Choroid plexus epithelial cell (primary cell): Measurements from ENCODE around the gene GNPTAB.
"Not testable (repeated sequence)": the region's sequence is repeated elsewhere in the genome, so short reads cannot be mapped to it uniquely, and the experiment has no call there.

Experiments
- DNase-seq: peaks from one replicate; pipeline ENCODE4 v3.0.0-alpha.2; 2010; ENCODE audit warnings: low read depth
- H3K4me3 ChIP-seq: 2 replicates; pipeline ENCODE4 v1.5.1; 2011; ENCODE audit warnings: low read depth, mild to moderate bottlenecking, control low read depth, low read length, moderate library complexity
- CTCF ChIP-seq: conservative IDR thresholded peaks from 2 replicates; pipeline ENCODE4 v1.5.1; 2011; ENCODE audit warnings: low read depth, mild to moderate bottlenecking, control low read depth, inconsistent platforms, low read length, moderate library complexity

Gene GNPTAB

GRCh38 chr12:101870925-101871324 lies 40.2 kb upstream of the GNPTAB start:
- no peak for DNase-seq
- no peak overlapping the region for H3K4me3 ChIP-seq
- TF ChIP-seq CTCF = no peak

GRCh38 chr12:101867619-101868018 lies 36.9 kb upstream of the GNPTAB start:
- H3K4me3 ChIP-seq, DNase-seq: not testable (repeated sequence)

GRCh38 chr12:101866615-101867373 lies 36.0 kb upstream of the GNPTAB start:
- no peak overlapping the region for H3K4me3 ChIP-seq
- no peak for TF ChIP-seq CTCF
- no peak for DNase-seq

GRCh38 chr12:101863981-101864380 lies 33.2 kb upstream of the GNPTAB start:
- no peak overlapping the region for H3K4me3 ChIP-seq
- TF ChIP-seq CTCF = no peak
- DNase-seq = no peak

GRCh38 chr12:101862245-101862644 lies 31.5 kb upstream of the GNPTAB start:
- peak; percentile 39 for DNase-seq

GRCh38 chr12:101861688-101862087 lies 30.9 kb upstream of the GNPTAB start:
- not testable (repeated sequence) for DNase-seq

More at GRCh38 chr12:101862245-101862644, 31.5 kb upstream of the GNPTAB start:
- no peak for TF ChIP-seq CTCF
- no peak overlapping the region for H3K4me3 ChIP-seq

GRCh38 chr12:101859664-101860607 lies 29.2 kb upstream of the GNPTAB start:
- peak; percentile 83 for DNase-seq
- TF ChIP-seq CTCF = no peak
- H3K4me3 ChIP-seq = no peak overlapping the region

More at GRCh38 chr12:101861688-101862087, 30.9 kb upstream of the GNPTAB start:
- H3K4me3 ChIP-seq = not testable (repeated sequence)

- DNase-seq = no peak
- no peak for TF ChIP-seq CTCF
- no peak overlapping the region for H3K4me3 ChIP-seq
Measured at GRCh38 chr12:101858361-101858760, 27.6 kb upstream of the GNPTAB start.
